Endothelial cell of umbilical vein (primary cell): Measurements from ENCODE around the gene PARD3B. TPM values are rescaled to one million over a fixed set of nuclear protein-coding genes. Genes with fewer than 3 reads are reported as not detected.

Experiments used
- BruUV-seq: library from RNA; stranded (reverse); fragments of 400-500 nt; replicated peaks from 2 replicates; lab custom pipeline; 2021; lab: Mats Ljungman, UMichigan
- CTCF ChIA-PET: fragments of 300-600, 350-600 bp; sonication (Branson Sonifier 250); formaldehyde crosslinking; loops from one replicate; lab custom pipeline; 2021; ENCODE audit warnings: antibody characterized with exemption, inconsistent platforms; lab: Charles Lee
- POLR2A ChIA-PET: fragments of 300-600, 350-600 bp; sonication (Branson Sonifier 250); formaldehyde crosslinking; loops from one replicate; lab custom pipeline; 2021; ENCODE audit warnings: antibody characterized with exemption, inconsistent platforms; lab: Charles Lee
- DNase-seq: peaks from one replicate; pipeline ENCODE4 v3.0.0-alpha.2; 2011; ENCODE audit warnings: low read depth, low spot score
- FAIRE-seq: peaks from 2 replicates; lab custom pipeline; 2011; peaks lifted over from hg19 to GRCh38; lab: Jason Lieb, UNC
- H2AFZ ChIP-seq: 2 replicates; pipeline ENCODE4 v1.6.0; 2012; ENCODE audit warnings: low read depth, low read length, control low read depth, inconsistent platforms
- H3K27ac ChIP-seq: 2 replicates; pipeline ENCODE4 v1.5.1; 2011; ENCODE audit warnings: low read depth, mild to moderate bottlenecking, control low read depth, low read length, moderate library complexity; ENCODE audit not compliant: insufficient read depth
- H3K27me3 ChIP-seq, 2 experiments: 2 replicates each; pipeline versions ENCODE4 v1.6.0 to v1.6.1; 2011; ENCODE audit warnings: low read length in 2 of 2, mixed read lengths in 1 of 2; ENCODE audit not compliant: control insufficient read depth in 2 of 2, insufficient read depth in 2 of 2
- H3K36me3 ChIP-seq, 2 experiments: 2 replicates in 1 of 2; 3 replicates in 1 of 2; pipeline ENCODE4 v1.5.1; 2011; ENCODE audit warnings: low read length in 2 of 2, mild to moderate bottlenecking in 1 of 2, moderate library complexity in 1 of 2; ENCODE audit not compliant: control insufficient read depth in 2 of 2, insufficient read depth in 2 of 2; ENCODE audit errors: extremely low read depth in 1 of 2
- H3K4me1 ChIP-seq: 3 replicates; pipeline ENCODE4 v1.5.1; 2011; ENCODE audit warnings: mild to moderate bottlenecking, low read length; ENCODE audit not compliant: control insufficient read depth, insufficient read depth; ENCODE audit errors: extremely low read depth
- H3K4me2 ChIP-seq: 2 replicates; pipeline ENCODE4 v1.6.1; 2011; ENCODE audit warnings: low read length, control low read depth, mixed read lengths; ENCODE audit not compliant: insufficient read depth
- H3K4me3 ChIP-seq, 3 experiments: fragments of 200-600 bp in 1 of 3; sonication (generic), shearing (Covaris generic) in 1 of 3; replicated peaks in 1 of 3; 2 replicates each; pipeline ENCODE4 v1.5.1; 2011 to 2016; ENCODE audit warnings: control low read depth in 3 of 3, low read length in 3 of 3, mild to moderate bottlenecking in 2 of 3, inconsistent platforms in 1 of 3, low read depth in 1 of 3, moderate library complexity in 1 of 3; ENCODE audit not compliant: insufficient read depth in 1 of 3
- H3K79me2 ChIP-seq: 2 replicates; pipeline ENCODE4 v1.6.0; 2012; ENCODE audit warnings: low read length, inconsistent platforms; ENCODE audit not compliant: control insufficient read depth, insufficient read depth
- H3K9ac ChIP-seq: replicated peaks from 2 replicates; pipeline ENCODE3; 2011; ENCODE audit warnings: low read length, control low read depth; ENCODE audit not compliant: insufficient read depth; ENCODE audit errors: extremely low read depth
- H3K9me1 ChIP-seq: replicated peaks from 3 replicates; pipeline ENCODE4 v1.6.0; 2011; ENCODE audit warnings: mild to moderate bottlenecking, low read length; ENCODE audit not compliant: control insufficient read depth, insufficient read depth; ENCODE audit errors: extremely low read depth
- H3K9me3 ChIP-seq: replicated peaks from 2 replicates; pipeline ENCODE4 v1.5.1; 2012; ENCODE audit warnings: low read length, inconsistent platforms; ENCODE audit not compliant: control insufficient read depth, insufficient read depth
- H4K20me1 ChIP-seq: replicated peaks from 2 replicates; pipeline ENCODE3; 2011; ENCODE audit warnings: mild to moderate bottlenecking, low read length; ENCODE audit not compliant: control insufficient read depth, insufficient read depth; ENCODE audit errors: extremely low read depth
- EZH2 ChIP-seq: IDR thresholded peaks from 2 replicates; pipeline ENCODE4 v1.6.1; 2012; ENCODE audit warnings: borderline replicate concordance, low read depth, mild to moderate bottlenecking, moderate library complexity, low read length, inconsistent platforms; ENCODE audit not compliant: severe bottlenecking
- FOS ChIP-seq: IDR thresholded peaks from 2 replicates; pipeline ENCODE4 v1.6.1; 2011; ENCODE audit warnings: mild to moderate bottlenecking, low read length, moderate library complexity, borderline replicate concordance; ENCODE audit not compliant: insufficient read depth
- GATA2 ChIP-seq: IDR thresholded peaks from 2 replicates; pipeline ENCODE4 v1.7.0; 2011; ENCODE audit warnings: low read depth, mild to moderate bottlenecking, moderate library complexity, mixed read lengths, low read length; ENCODE audit not compliant: insufficient read length, insufficient read depth
- JUN ChIP-seq: IDR thresholded peaks from 2 replicates; pipeline ENCODE4 v1.6.1; 2011; ENCODE audit warnings: borderline replicate concordance, low read depth; ENCODE audit not compliant: insufficient read length, insufficient read depth
- MYC ChIP-seq: IDR thresholded peaks from one replicate; pipeline ENCODE4 v1.6.1; 2011; ENCODE audit warnings: mild to moderate bottlenecking, low read depth, low read length
- POLR2A ChIP-seq: IDR thresholded peaks from 2 replicates; pipeline ENCODE4 v1.6.1; 2012; ENCODE audit warnings: low read depth, mild to moderate bottlenecking, control low read depth, low read length
- POLR2AphosphoS5 ChIP-seq: IDR thresholded peaks from 2 replicates; pipeline ENCODE4 v1.6.1; 2012; ENCODE audit warnings: low read depth, mild to moderate bottlenecking, control low read depth, low read length, moderate library complexity; ENCODE audit not compliant: insufficient read depth
- dilution Hi-C: fragments of 300-500 bp; cut with MboI; formaldehyde crosslinking; loops from one replicate; pipeline ENCODE4 v1.15.0; 2019; ENCODE audit warnings: low sequenced_read_pairs; ENCODE audit not compliant: extremely low pct_ligation_motif_present
- intact Hi-C: fragments of 100-400 bp; cut with micrococcal nuclease; formaldehyde crosslinking; loops from one replicate; pipeline ENCODE4 v1.10.0; 2022
- polyA plus RNA-seq, 4 experiments: library from polyadenylated mRNA; depleted of rRNA in 3 of 4; stranded (reverse) in 3 of 4; unstranded in 1 of 4; fragments of >200 nt; gene quantifications; 2 replicates each; pipeline versions ENCODE4 v1.2.1 to v1.2.3, GENCODE V29; 2011 to 2012; ENCODE audit warnings: missing spikeins in 1 of 4
- total RNA-seq: library from RNA; stranded (reverse); gene quantifications from 2 replicates; pipeline ENCODE4 v1.2.3, GENCODE V29; 2021
- TF ChIP-seq, protein P1 (sequence below): IDR thresholded peaks from 2 replicates; pipeline ENCODE4 v1.6.1; 2011; ENCODE audit not compliant: insufficient read depth, insufficient read length
- TF ChIP-seq, protein P2 (sequence below), 2 donors: IDR thresholded peaks; 1 replicate in 1 of 2; 2 replicates in 1 of 2; pipeline ENCODE4 v1.5.1; 2011; ENCODE audit warnings: low read length in 2 of 2, mild to moderate bottlenecking in 2 of 2, moderate library complexity in 2 of 2, control low read depth in 1 of 2, inconsistent platforms in 1 of 2, low read depth in 1 of 2; ENCODE audit not compliant: insufficient read depth in 1 of 2; ENCODE audit errors: extremely low read depth in 1 of 2

PARD3B gene
- total and polyA plus RNA-seq, 2 donors (not counting 3 experiments of a cell fraction or from before 2014, with no cell fraction given), result 2.2 to 30.9 TPM

DNA sequence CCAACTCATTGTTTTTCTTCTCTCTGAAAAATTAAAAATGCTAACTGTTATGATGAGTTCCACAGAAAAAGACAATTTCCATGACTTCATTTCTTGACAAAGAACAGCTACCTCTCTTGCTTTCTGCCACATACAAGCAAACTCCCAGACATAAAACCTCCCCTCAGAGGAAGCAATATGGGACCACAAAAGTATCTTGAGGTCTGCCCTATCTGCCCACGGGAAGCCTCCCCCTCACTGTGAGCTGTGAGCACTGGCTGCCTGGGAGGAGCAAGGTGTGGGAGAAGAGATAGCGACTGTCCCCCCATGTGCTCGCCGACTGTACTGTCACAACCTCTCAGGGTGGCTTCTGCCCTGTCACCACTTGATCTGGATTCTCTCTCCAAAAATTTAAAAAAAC lies 1067.4 kb downstream of the PARD3B start:
- H3K9ac ChIP-seq, result no peak overlapping the region
- H3K27me3 ChIP-seq, result no peaks in the 10 kb centered on the region
- no peaks in the 10 kb centered on the region for H3K4me1 ChIP-seq
- no peaks in the 10 kb centered on the region for H3K36me3 ChIP-seq
- H3K9me3 ChIP-seq, result no peaks in the 10 kb centered on the region
- DNase-seq, result no peak
- no peaks in the 10 kb centered on the region for H3K9me1 ChIP-seq
- no TSS peak for BruUV-seq
- FAIRE-seq, result no peak
- CTCF ChIA-PET, result interaction anchor here (1.3 to 1.5 kb wide), 3 partner anchors 10 to 20 kb away, joined by 4 to 5 read pairs (median 4); no protein-coding TSS in a partner anchor
- dilution Hi-C loops, result no loop called here
- H3K79me2 ChIP-seq, result no peaks in the 10 kb centered on the region
- no peak overlapping the region for H2AFZ ChIP-seq
- H4K20me1 ChIP-seq, result no peaks in the 10 kb centered on the region
- H3K4me3 ChIP-seq, result no peak overlapping the region
- no peak overlapping the region for H3K27ac ChIP-seq
- no peak overlapping the region for H3K4me2 ChIP-seq
- TF ChIP-seq MYC (no peak), GATA2 (no peak), EZH2 (no peak), JUN (no peak), FOS (no peak), POLR2AphosphoS5 (no peak), POLR2A (no peak)
- TF ChIP-seq, protein P1, sequence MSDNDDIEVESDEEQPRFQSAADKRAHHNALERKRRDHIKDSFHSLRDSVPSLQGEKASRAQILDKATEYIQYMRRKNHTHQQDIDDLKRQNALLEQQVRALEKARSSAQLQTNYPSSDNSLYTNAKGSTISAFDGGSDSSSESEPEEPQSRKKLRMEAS, result no peak
- TF ChIP-seq, protein P2, sequence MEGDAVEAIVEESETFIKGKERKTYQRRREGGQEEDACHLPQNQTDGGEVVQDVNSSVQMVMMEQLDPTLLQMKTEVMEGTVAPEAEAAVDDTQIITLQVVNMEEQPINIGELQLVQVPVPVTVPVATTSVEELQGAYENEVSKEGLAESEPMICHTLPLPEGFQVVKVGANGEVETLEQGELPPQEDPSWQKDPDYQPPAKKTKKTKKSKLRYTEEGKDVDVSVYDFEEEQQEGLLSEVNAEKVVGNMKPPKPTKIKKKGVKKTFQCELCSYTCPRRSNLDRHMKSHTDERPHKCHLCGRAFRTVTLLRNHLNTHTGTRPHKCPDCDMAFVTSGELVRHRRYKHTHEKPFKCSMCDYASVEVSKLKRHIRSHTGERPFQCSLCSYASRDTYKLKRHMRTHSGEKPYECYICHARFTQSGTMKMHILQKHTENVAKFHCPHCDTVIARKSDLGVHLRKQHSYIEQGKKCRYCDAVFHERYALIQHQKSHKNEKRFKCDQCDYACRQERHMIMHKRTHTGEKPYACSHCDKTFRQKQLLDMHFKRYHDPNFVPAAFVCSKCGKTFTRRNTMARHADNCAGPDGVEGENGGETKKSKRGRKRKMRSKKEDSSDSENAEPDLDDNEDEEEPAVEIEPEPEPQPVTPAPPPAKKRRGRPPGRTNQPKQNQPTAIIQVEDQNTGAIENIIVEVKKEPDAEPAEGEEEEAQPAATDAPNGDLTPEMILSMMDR (IDR thresholded peaks at IDR 0.05; ENCODE audit: extremely low read depth in 1 of 2, insufficient read depth in 1 of 2, low read depth in 1 of 2, low read length in 2 of 2), result no peak
- POLR2A ChIA-PET, result no interaction called here
- intact Hi-C loops, result no loop called here
